COLO829 (cell line): Measurements from ENCODE around the gene AP2S1.
"Not testable (repeated sequence)": the region's sequence is repeated elsewhere in the genome, so short reads cannot be mapped to it uniquely, and the experiment has no call there.

Source experiments
- DNase-seq: peaks from one replicate; pipeline ENCODE4 v3.0.0; 2012; ENCODE audit warnings: low spot score

AP2S1 gene

GRCh38 chr19:46850228-46851203 lies at the start of gene AP2S1:
AP2S1 (minus strand) TSS chr19:46850846; CDS start chr19:46850766, 80 bp downstream.
- DNase-seq = peak; percentile 98

- DNase-seq = no peak
These were observed 49.7 kb upstream of the AP2S1 start for GRCh38 chr19:46900341-46900740.

- no peak for DNase-seq
These were observed 48.1 kb upstream of the AP2S1 start for GRCh38 chr19:46898731-46899130.

- DNase-seq = no peak
These were observed 45.6 kb upstream of the AP2S1 start for GRCh38 chr19:46896076-46896794.

GRCh38 chr19:46892252-46893179 lies 41.9 kb upstream of the AP2S1 start:
- no peak for DNase-seq

GRCh38 chr19:46890423-46891170 lies 40.0 kb upstream of the AP2S1 start:
- DNase-seq = no peak

GRCh38 chr19:46887240-46887782 lies 36.7 kb upstream of the AP2S1 start:
- DNase-seq = no peak

- no peak for DNase-seq
These were observed 36.0 kb upstream of the AP2S1 start for GRCh38 chr19:46886546-46887239.

GRCh38 chr19:46885411-46885810 lies 34.8 kb upstream of the AP2S1 start:
- no peak for DNase-seq

GRCh38 chr19:46882751-46883150 lies 32.1 kb upstream of the AP2S1 start:
- DNase-seq = not testable (repeated sequence)

- DNase-seq = no peak
These were observed 31.4 kb upstream of the AP2S1 start for GRCh38 chr19:46882034-46882433.

GRCh38 chr19:46881092-46881491 lies 30.4 kb upstream of the AP2S1 start:
- no peak for DNase-seq

- DNase-seq = no peak
These were observed 29.8 kb upstream of the AP2S1 start for GRCh38 chr19:46880431-46880830.

GRCh38 chr19:46878613-46879375 lies 28.1 kb upstream of the AP2S1 start:
- DNase-seq = no peak

GRCh38 chr19:46875657-46876056 lies 25.0 kb upstream of the AP2S1 start:
- DNase-seq = no peak

GRCh38 chr19:46875234-46875633 lies 24.6 kb upstream of the AP2S1 start:
- DNase-seq = no peak

- no peak for DNase-seq
These were observed 22.3 kb upstream of the AP2S1 start for GRCh38 chr19:46872967-46873366.

- DNase-seq = not testable (repeated sequence)
These were observed 20.5 kb upstream of the AP2S1 start for GRCh38 chr19:46871173-46871572.

- DNase-seq = no peak
These were observed 17.6 kb upstream of the AP2S1 start for GRCh38 chr19:46868025-46868802.
